Measurements from ENCODE around the gene C12orf75. TPM values are rescaled to one million over a fixed set of nuclear protein-coding genes. Genes with fewer than 3 reads are reported as not detected.

The C12orf75 gene
- total RNA-seq, 1 donor from 2014 or later = 35.7 TPM

DNA sequence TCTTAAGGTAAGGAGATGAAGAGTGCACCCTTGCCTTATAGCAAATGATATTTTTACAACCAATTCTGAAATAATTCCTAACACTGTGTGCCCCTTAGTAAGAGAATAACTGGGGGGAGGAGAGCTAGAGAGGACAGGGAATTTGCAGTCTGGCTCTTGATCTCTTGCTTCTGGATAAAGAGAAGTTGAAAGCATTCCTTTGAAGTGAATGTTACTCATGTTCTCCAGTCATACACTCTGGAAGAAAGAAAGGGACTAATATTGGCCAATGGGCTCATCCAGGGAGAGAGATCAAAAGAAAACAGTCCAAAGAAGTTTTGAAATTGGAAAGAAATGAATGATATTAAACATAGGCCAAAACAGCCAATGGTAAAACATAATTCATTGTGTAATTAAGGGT is 25.3 kb downstream of the C12orf75 start:
- DNase-seq (ENCODE audit: low spot score) (no peak), ATAC-seq (peak; percentile 49)
- intact Hi-C loops (cut with DNase I) = no loop called here

GRCh38 chr12:105357162-105357691 is 26.7 kb downstream of the C12orf75 start:
- ATAC-seq = no peak
- DNase-seq (ENCODE audit: low spot score) = no peak
- intact Hi-C loops (cut with DNase I) = no loop called here

GRCh38 chr12:105358789-105359188 is 28.3 kb downstream of the C12orf75 start:
- intact Hi-C loops (cut with DNase I) = no loop called here

GRCh38 chr12:105359856-105360255 is 29.4 kb downstream of the C12orf75 start:
- intact Hi-C loops (cut with DNase I) = no loop called here
- no peak for ATAC-seq
- DNase-seq (ENCODE audit: low spot score) = no peak

More at GRCh38 chr12:105358789-105359188, 28.3 kb downstream of the C12orf75 start:
- DNase-seq (ENCODE audit: low spot score) (no peak), ATAC-seq (peak; percentile 62)

- intact Hi-C loops (cut with DNase I) = no loop called here
- DNase-seq (ENCODE audit: low spot score) (no peak), ATAC-seq (no peak)
Measured at GRCh38 chr12:105363890-105364289, 33.4 kb downstream of the C12orf75 start.

DNA sequence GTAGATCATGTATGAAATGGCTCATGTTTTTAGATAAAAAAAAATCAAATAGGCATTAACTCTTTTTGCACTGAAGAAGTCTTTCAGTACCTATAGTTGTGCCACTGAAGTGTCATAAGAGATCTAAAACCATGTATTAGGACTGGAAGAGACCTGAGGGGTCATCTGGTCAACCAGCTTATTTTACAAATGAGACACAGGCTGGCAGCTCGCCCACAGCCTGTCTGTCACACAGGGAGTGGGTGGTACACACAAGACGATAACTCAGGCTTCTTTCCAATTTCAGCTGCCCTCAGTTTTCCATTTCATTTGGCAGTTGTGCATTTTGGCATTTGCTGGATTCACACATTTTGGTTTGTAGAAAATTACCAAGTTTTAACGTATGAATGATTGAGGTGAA is 34.7 kb downstream of the C12orf75 start:
- no peak for ATAC-seq
- no peak for DNase-seq (ENCODE audit: low spot score)
- intact Hi-C loops (cut with DNase I) = no loop called here

DNA sequence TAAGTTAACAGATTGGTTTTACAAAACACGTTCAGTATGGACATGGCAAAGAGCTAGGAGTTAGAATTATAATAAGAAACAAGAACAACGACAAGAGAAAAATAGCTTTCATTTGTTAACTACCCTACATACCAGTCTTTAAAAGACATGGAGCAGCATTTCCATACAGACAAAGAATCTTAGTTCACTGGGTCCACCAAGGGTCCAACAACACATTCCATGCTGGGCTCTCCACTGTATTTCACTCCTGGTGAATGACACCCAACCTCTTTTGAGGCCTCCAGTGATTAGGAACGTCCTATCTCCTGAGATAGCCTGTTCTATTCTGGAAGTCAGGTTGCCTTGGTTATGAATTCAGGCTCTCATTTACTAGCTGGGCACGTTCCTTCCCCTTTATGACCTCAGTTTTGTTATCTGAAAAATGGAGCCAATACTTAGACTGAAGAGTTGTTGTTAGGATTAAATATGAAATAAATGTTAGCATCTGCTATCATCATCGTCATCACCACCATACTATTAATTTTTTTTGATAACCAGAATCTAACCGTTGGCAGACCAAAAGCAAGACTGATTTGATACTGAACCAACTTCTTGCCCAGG is 37.7 kb downstream of the C12orf75 start:
- ATAC-seq = no peak
- intact Hi-C loops (cut with DNase I) = no loop called here
- no peak for DNase-seq (ENCODE audit: low spot score)

DNA sequence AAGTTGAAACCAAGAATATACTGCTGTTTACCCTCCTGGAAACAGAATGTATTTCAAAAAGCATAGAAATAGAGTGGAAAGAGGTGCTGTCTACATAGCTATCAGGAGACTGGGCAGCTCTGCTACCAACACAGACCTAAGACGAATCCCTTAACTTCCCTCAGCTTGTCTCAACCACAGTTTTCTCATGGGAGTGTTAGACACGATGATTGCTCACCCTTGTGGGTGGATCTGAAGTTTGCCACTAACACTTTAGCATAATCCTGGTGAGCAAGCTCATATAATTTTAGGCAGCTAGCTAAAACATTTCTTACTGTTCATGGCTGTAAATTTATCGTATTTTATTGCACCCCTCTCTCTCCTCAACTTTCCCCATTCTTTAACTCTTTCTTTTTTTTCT is 38.5 kb downstream of the C12orf75 start:
- ATAC-seq (no peak), DNase-seq (ENCODE audit: low spot score) (no peak)
- intact Hi-C loops (cut with DNase I) = no loop called here

GRCh38 chr12:105374303-105374702 is 43.8 kb downstream of the C12orf75 start:
- DNase-seq (ENCODE audit: low spot score) (no peak), ATAC-seq (no peak)
- intact Hi-C loops (cut with DNase I) = no loop called here

GRCh38 chr12:105377077-105377476 is 46.6 kb downstream of the C12orf75 start:
- ATAC-seq = no peak
- DNase-seq (ENCODE audit: low spot score) = no peak
- intact Hi-C loops (cut with DNase I) = no loop called here

DNA sequence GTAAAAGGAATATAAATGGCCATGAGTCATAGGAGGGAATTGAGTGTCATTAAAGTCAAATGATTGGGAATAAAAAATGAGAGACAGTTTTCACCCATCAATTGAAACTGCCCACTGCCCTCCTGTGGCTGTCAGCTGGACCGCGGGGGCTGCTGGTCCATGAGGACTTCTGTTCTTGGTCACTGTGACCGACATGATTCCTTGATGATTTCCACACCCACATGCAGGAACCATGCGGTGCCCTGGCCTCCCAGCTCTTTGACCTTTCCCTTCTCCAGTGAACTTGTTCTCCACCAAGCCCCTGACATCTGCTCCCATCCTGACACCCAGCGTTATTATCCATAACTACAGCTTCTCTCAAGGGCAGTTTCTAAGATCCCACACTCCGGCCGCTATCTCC is 48.4 kb downstream of the C12orf75 start:
- intact Hi-C loops (cut with DNase I) = no loop called here
- no peak for ATAC-seq
- no peak for DNase-seq (ENCODE audit: low spot score)

GRCh38 chr12:105382771-105383622 is 52.5 kb downstream of the C12orf75 start:
- intact Hi-C loops (cut with DNase I) = no loop called here
- no peak for DNase-seq (ENCODE audit: low spot score)
- ATAC-seq = peak; percentile 84

DNA sequence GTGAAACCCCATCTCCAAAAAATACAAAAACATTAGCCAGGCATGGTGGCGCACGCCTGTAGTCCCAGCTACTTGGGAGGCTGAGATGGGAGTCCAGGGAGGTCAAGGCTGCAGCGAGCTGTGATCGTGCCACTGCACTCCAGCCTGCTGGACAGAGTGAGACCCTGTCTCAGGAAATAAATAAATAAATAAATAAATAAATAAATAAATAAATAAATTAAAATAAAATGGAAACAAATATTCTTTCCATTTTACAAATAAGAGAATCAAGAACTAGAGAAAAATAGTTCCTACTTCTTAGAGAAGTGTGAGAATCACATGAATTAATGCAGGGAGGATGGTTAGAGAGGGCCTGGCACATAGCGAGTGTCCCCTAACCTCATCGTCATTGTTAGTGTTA is 53.7 kb downstream of the C12orf75 start:
- no peak for DNase-seq (ENCODE audit: low spot score)
- intact Hi-C loops (cut with DNase I) = no loop called here
- ATAC-seq = no peak

DNA sequence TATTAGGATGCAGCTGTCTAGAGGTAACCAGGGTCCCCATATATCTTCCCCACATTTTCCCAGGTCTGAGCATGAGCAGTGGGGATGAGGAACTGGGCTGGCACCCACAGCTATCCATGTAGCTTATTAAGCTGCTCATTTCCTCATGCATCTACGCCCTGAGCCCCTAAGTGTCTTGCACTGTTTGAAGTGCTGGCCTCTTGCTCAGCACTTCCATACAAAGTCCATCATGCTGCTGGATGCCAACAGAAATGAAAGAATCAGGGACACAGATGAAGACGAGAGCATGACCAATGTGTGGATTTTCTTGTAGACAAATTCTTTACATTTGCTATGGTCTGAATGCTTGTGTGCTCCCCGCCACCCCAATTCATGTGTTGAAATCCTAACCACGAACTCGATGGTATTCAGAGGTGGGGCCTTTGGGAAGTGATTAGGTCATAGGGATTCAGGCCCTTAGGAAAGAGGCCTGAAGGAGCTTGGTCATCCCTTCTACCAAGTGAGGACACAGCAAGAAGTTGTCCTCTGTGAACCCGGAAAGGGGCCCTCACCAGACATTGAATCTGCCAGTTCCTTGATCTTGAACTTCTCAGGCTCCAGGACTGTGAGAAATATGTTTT is 54.5 kb downstream of the C12orf75 start:
- ATAC-seq = no peak
- intact Hi-C loops (cut with DNase I) = no loop called here
- no peak for DNase-seq (ENCODE audit: low spot score)

GRCh38 chr12:105386431-105386830 is 55.9 kb downstream of the C12orf75 start:
- no peak for DNase-seq (ENCODE audit: low spot score)
- intact Hi-C loops (cut with DNase I) = no loop called here
- ATAC-seq = no peak

- ATAC-seq = no peak
- intact Hi-C loops (cut with DNase I) = no loop called here
- DNase-seq (ENCODE audit: low spot score) = no peak
Measured at GRCh38 chr12:105391231-105391630, 60.7 kb downstream of the C12orf75 start.

GRCh38 chr12:105393587-105393986 is 63.1 kb downstream of the C12orf75 start:
- intact Hi-C loops (cut with DNase I) = no loop called here
- ATAC-seq = peak; percentile 59
- DNase-seq (ENCODE audit: low spot score) = no peak

DNA sequence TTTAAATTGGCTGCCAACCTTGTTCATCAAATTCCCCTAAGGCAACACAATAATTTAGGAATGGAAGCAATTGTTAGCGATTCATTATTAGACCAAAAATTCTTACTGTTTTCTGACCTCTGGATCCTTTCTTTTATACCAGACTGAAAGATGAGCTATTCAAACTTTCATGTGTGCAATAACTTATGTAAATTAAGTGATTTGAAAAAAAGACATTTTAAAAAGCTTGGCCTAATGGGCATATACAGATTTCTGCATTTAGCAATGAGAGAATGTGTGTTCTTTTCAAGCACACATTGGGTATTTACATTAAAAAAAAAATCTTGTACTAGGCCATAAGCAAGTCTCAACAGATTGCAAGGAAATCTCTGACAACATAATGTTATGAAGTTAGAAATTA is 65.5 kb downstream of the C12orf75 start:
- DNase-seq (ENCODE audit: low spot score) = no peak
- intact Hi-C loops (cut with DNase I) = no loop called here
- ATAC-seq = no peak

- intact Hi-C loops (cut with DNase I) = no loop called here
- DNase-seq (ENCODE audit: low spot score) = no peak
- ATAC-seq = no peak
Measured at GRCh38 chr12:105396983-105397382, 66.5 kb downstream of the C12orf75 start.

GRCh38 chr12:105398930-105399329 is 68.4 kb downstream of the C12orf75 start:
- DNase-seq (ENCODE audit: low spot score) = no peak
- ATAC-seq = no peak
- intact Hi-C loops (cut with DNase I) = no loop called here
